GM12891 (cell line): Measurements from ENCODE around the gene NCKAP5.

Experiments
- POLR2A ChIP-seq: IDR thresholded peaks from 2 replicates; pipeline ENCODE4 v1.6.1; 2011; ENCODE audit warnings: low read depth, low read length, control low read depth
- POLR2AphosphoS5 ChIP-seq: IDR thresholded peaks from 2 replicates; pipeline ENCODE4 v1.6.1; 2011; ENCODE audit warnings: low read depth, low read length, control low read depth
- TAF1 ChIP-seq: IDR thresholded peaks from 2 replicates; pipeline ENCODE4 v1.6.1; 2011; ENCODE audit warnings: low read depth, low read length, control low read depth

DNA sequence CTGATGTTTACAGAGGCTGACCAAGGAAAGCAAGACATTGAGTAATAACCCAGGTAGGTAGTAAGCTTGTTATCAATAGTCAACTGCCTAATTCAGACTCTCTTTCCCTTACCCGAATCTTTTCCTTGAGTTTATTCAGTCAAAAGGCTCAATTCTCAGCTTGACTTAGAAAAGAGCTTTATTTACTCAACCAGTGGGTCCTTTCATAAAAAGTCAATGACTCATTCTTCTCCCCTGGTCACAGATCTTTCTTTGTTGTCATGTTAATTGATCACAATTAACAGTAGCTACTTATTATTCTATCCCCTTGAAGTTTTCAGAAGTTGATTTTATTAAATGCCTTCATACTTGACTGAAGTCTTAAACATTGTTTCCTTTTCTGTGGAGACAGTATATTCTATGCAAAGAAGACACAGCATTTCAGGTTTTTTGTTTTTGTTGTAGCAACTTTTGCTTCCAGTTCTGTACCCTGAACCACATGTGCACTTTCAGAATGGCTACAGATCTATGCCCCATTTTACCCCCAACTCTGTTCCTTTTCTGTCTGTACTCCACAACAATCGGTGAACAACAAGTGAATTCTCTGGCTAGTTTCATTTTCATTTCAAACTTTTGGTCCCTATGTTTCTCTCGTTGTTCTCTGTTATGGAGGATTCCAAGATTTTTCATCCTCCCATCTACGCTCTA lies 428.3 kb downstream of the NCKAP5 start:
- no peak for TF ChIP-seq POLR2A
- TF ChIP-seq POLR2AphosphoS5: no peak
- TF ChIP-seq TAF1: no peak
